ENCODE data around the gene SRRT.

DNA sequence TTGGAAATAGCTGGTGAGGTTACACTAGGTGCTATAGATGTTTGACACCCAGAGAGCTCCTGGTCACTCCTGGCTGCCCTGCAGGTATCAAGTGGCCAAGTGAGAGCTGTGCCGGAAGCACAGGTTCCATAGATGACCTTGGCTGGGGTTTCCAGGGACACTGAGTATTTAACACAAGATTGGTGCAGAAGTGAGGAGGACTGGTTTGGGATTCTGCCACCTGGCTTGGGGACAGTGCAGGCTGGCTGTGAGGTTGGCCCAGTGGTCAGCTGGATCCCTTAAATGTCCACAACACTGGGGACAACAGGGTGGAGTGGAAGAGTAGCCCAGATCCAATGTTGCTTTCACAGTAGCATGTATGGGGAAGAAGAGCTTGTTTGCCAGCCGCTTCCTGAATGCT, 26.1 kb downstream of the SRRT start:
- TF ChIP-seq, protein P1, sequence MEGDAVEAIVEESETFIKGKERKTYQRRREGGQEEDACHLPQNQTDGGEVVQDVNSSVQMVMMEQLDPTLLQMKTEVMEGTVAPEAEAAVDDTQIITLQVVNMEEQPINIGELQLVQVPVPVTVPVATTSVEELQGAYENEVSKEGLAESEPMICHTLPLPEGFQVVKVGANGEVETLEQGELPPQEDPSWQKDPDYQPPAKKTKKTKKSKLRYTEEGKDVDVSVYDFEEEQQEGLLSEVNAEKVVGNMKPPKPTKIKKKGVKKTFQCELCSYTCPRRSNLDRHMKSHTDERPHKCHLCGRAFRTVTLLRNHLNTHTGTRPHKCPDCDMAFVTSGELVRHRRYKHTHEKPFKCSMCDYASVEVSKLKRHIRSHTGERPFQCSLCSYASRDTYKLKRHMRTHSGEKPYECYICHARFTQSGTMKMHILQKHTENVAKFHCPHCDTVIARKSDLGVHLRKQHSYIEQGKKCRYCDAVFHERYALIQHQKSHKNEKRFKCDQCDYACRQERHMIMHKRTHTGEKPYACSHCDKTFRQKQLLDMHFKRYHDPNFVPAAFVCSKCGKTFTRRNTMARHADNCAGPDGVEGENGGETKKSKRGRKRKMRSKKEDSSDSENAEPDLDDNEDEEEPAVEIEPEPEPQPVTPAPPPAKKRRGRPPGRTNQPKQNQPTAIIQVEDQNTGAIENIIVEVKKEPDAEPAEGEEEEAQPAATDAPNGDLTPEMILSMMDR (IDR thresholded peaks at IDR 0.05; ENCODE audit: low read length): no peak
- TF ChIP-seq EZH2 (IDR thresholded peaks at IDR 0.05; ENCODE audit: borderline replicate concordance, low read length): no peak

All from OCI-LY1 (cell line).